Activated CD8-positive, alpha-beta T cell treated with anti-CD3 and anti-CD28 coated beads for 36 hours (primary cell): Measurements from ENCODE around the gene METAP1D. TPM values are rescaled to one million over a fixed set of nuclear protein-coding genes. Genes with fewer than 3 reads are reported as not detected.

Experiments
- ATAC-seq: fragments of 200-7000 bp; cut with Tn5 transposase; one replicate; pipeline ENCODE4 v1.10.0; 2021; ENCODE audit warnings: mild to moderate bottlenecking, moderate library complexity
- CTCF ChIA-PET: fragments of 350-600 bp; sonication (Branson Sonifier 250); formaldehyde crosslinking; loops from one replicate; lab custom pipeline; 2021; ENCODE audit warnings: antibody characterized with exemption; lab: Charles Lee
- POLR2A ChIA-PET: fragments of 350-600 bp; sonication (Branson Sonifier 250); formaldehyde crosslinking; loops from one replicate; lab custom pipeline; 2021; ENCODE audit warnings: antibody characterized with exemption; lab: Charles Lee
- DNase-seq: peaks from one replicate; pipeline ENCODE4 v3.0.0-alpha.2; 2020
- H3K27ac Mint-ChIP-seq: one replicate; pipeline ENCODE4 v1.8.0; 2021; ENCODE audit warnings: mild to moderate bottlenecking, mixed read lengths
- H3K27me3 Mint-ChIP-seq: one replicate; pipeline ENCODE4 v1.8.0; 2021; ENCODE audit warnings: mixed read lengths
- H3K36me3 Mint-ChIP-seq: one replicate; pipeline ENCODE4 v1.8.0; 2021; ENCODE audit warnings: low read depth, mixed read lengths
- H3K4me1 Mint-ChIP-seq: one replicate; pipeline ENCODE4 v1.8.0; 2021; ENCODE audit warnings: low read depth, mixed read lengths
- H3K4me3 Mint-ChIP-seq: one replicate; pipeline ENCODE4 v1.8.0; 2021; ENCODE audit warnings: mild to moderate bottlenecking, moderate library complexity, mixed read lengths
- H3K9me3 Mint-ChIP-seq: one replicate; pipeline ENCODE4 v1.8.0; 2021; ENCODE audit warnings: mixed read lengths
- intact Hi-C: fragments of 100-400 bp; cut with micrococcal nuclease; formaldehyde crosslinking; loops from one replicate; pipeline ENCODE4 v1.10.0; 2022
- total RNA-seq, 2 experiments: library from RNA; stranded (reverse); gene quantifications; one replicate each; pipeline ENCODE4 v1.2.3, GENCODE V29; 2021
- TF ChIP-seq, protein P1 (sequence below): fragments of 200-600 bp; IDR thresholded peaks from one replicate; pipeline ENCODE4 v1.8.0; 2022; ENCODE audit warnings: antibody characterized with exemption, mild to moderate bottlenecking

METAP1D gene
- total RNA-seq, 2 experiments from 2014 or later, result 5.4 to 8.8 TPM

DNA sequence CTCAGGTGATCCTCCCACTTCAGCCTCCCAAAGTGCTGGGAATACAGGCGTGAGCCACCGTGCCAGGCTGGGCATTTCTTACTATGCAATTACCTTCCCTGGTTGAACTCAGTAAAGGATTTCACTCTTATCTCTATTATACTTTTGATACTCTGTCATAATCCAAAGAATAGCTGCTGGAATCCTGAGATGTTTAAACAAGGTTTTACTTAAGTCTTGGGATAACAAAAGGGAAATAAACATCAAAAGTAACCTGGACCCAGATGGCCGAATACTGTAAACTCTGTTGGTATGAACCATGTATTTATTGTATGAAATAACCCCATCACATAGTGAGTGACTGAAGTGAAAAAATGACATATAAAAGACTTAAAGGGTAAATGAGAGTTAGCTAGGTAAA, 114.8 kb downstream of the METAP1D start:
- H3K36me3 Mint-ChIP-seq, result no peaks in the 10 kb centered on the region
- CTCF ChIA-PET, result interaction anchor here (0.6 to 2.5 kb wide), 7 partner anchors 10 to 541 kb away, joined by 3 to 23 read pairs (median 5); partner anchors contain the start of gene DLX2
- no peak overlapping the region for H3K27ac Mint-ChIP-seq
- no peaks in the 10 kb centered on the region for H3K9me3 Mint-ChIP-seq
- intact Hi-C loops, result no loop called here
- no peak for DNase-seq
- H3K27me3 Mint-ChIP-seq, result peaks cover 20% of the 10 kb centered on the region
- POLR2A ChIA-PET, result no interaction called here
- no peak overlapping the region for H3K4me3 Mint-ChIP-seq
- ATAC-seq, result no peak
- TF ChIP-seq, protein P1, sequence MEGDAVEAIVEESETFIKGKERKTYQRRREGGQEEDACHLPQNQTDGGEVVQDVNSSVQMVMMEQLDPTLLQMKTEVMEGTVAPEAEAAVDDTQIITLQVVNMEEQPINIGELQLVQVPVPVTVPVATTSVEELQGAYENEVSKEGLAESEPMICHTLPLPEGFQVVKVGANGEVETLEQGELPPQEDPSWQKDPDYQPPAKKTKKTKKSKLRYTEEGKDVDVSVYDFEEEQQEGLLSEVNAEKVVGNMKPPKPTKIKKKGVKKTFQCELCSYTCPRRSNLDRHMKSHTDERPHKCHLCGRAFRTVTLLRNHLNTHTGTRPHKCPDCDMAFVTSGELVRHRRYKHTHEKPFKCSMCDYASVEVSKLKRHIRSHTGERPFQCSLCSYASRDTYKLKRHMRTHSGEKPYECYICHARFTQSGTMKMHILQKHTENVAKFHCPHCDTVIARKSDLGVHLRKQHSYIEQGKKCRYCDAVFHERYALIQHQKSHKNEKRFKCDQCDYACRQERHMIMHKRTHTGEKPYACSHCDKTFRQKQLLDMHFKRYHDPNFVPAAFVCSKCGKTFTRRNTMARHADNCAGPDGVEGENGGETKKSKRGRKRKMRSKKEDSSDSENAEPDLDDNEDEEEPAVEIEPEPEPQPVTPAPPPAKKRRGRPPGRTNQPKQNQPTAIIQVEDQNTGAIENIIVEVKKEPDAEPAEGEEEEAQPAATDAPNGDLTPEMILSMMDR, result no peak
- no peaks in the 10 kb centered on the region for H3K4me1 Mint-ChIP-seq

DNA sequence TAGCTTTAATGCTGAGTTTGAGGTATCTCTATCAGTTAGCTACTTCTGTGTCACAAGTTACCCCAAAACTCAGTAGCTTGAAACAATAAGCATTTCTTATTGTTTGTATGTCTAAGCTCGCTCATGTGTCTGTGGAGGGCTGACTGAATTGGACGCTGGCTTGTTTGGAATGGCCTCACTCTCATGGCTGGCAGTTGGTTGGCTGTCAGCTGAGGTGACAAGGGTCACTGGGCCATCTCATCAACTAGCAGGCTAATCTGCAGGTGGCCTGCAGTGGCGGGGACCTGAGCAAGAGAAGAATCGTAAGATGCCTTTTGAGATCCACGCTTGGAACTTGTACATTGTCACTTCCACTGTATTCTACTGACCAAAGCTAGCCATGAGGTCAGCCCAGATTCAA, 116.4 kb downstream of the METAP1D start:
- TF ChIP-seq, protein P1, result no peak
- Mint-ChIP-seq H3K36me3 (no peaks in the 10 kb centered on the region), H3K4me1 (no peaks in the 10 kb centered on the region), H3K4me3 (no peak overlapping the region), H3K27ac (no peak overlapping the region), H3K27me3 (peaks cover 14% of the 10 kb centered on the region), H3K9me3 (no peaks in the 10 kb centered on the region)
- ATAC-seq, result no peak
- no peak for DNase-seq
- ChIA-PET CTCF (interaction anchor here (1.0 to 3.0 kb wide), 5 partner anchors 10 to 543 kb away, joined by 3 to 17 read pairs (median 3); no protein-coding TSS in a partner anchor), POLR2A (no interaction called here)
- intact Hi-C loops, result no loop called here

DNA sequence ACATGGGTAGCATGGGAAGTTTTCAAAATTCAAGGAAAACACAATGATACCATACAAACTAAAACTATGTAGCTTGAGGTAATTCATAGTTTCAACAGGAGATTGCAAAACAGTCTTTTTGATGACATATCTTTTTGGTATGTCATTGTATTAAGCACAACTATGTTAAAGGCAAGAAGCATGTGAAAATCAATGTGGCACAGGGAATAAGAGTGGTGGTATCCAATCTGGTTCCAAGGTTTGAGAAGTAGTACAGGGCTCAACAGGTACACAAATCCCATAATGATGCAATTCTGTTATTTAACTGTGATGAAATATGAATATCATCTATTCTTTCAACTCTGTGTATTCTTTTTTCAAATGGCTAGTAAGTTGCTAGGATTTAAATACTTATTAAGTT, 119.3 kb downstream of the METAP1D start:
- DNase-seq, result no peak
- Mint-ChIP-seq H3K27me3 (peaks cover 5% of the 10 kb centered on the region), H3K36me3 (no peaks in the 10 kb centered on the region), H3K4me1 (no peaks in the 10 kb centered on the region), H3K9me3 (no peaks in the 10 kb centered on the region), H3K27ac (no peak overlapping the region), H3K4me3 (no peak overlapping the region)
- ChIA-PET POLR2A (no interaction called here), CTCF (interaction anchor here (1.0 kb wide), 1 partner anchor 8 kb away, joined by 3 read pairs; no protein-coding TSS in a partner anchor)
- no peak for ATAC-seq
- TF ChIP-seq, protein P1, result no peak
- intact Hi-C loops, result no loop called here

DNA sequence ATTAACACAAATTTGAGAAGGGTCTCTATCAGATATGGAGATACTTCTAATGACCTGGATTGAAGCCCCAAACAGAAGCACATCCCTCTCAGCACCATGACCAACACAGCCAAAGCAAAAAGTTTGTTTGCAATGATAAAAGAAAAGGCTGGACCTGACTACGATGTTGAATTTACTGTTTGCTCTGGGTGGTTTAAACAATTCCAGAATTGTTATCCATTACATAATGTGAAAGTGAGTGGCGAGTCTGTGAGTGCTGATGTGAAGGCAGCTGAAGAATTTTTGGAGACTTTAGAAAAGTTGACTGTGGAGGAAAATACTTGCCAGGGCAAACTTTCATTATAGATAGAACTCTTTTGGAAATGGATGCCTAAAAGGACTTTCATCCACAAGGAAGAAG, 120.4 kb downstream of the METAP1D start:
- Mint-ChIP-seq H3K27ac (no peak overlapping the region), H3K36me3 (no peaks in the 10 kb centered on the region), H3K27me3 (peaks cover 1% of the 10 kb centered on the region), H3K9me3 (no peaks in the 10 kb centered on the region), H3K4me3 (no peak overlapping the region), H3K4me1 (no peaks in the 10 kb centered on the region)
- TF ChIP-seq, protein P1, result no peak
- DNase-seq (no peak), ATAC-seq (no peak)
- intact Hi-C loops, result no loop called here
- ChIA-PET CTCF (interaction anchor here (1.4 to 1.6 kb wide), 2 partner anchors 20 to 413 kb away, joined by 3 to 4 read pairs; no protein-coding TSS in a partner anchor), POLR2A (interaction anchor here (0.7 to 1.0 kb wide), 2 partner anchors 100 to 224 kb away, joined by 3 read pairs; no protein-coding TSS in a partner anchor)

DNA sequence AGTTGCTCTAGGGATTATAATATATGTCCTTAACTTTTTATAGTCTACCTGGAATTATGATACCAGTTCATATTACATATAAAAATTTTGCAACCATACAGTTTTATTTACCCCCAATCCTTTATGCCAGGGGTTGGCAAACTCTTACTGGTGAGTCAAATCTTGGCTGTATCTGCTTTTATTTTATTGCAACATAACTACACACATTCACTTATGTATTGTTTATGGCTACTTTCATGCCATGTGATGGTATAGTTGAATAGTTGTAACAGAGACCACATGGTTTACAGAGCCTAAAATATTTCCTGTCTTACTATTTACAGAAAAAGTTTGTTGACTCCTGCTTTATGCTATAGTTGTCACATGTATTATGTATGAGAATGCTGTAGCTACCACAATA, 128.7 kb downstream of the METAP1D start:
- DNase-seq (no peak), ATAC-seq (no peak)
- peaks cover 7% of the 10 kb centered on the region for H3K9me3 Mint-ChIP-seq
- TF ChIP-seq, protein P1, result no peak
- POLR2A ChIA-PET, result no interaction called here
- CTCF ChIA-PET, result interaction anchor here (1.8 to 3.1 kb wide), 2 partner anchors 15 to 318 kb away, joined by 5 to 23 read pairs; no protein-coding TSS in a partner anchor
- H3K27me3 Mint-ChIP-seq, result no peaks in the 10 kb centered on the region
- no peaks in the 10 kb centered on the region for H3K36me3 Mint-ChIP-seq
- H3K4me3 Mint-ChIP-seq, result no peak overlapping the region
- H3K4me1 Mint-ChIP-seq, result no peaks in the 10 kb centered on the region
- intact Hi-C loops, result no loop called here
- H3K27ac Mint-ChIP-seq, result no peak overlapping the region
